Measurements from ENCODE around the gene BASP1.

GRCh38 chr5:17257705-17258273 lies 40.4 kb downstream of the BASP1 start:
- TF ChIP-seq CTCF (IDR thresholded peaks at IDR 0.05), result no peak
- TF ChIP-seq POLR2A (IDR thresholded peaks at IDR 0.05), result no peak
